Measurements from ENCODE around the gene HSPBP1.
"Not testable (repeated sequence)": the region's sequence is repeated elsewhere in the genome, so short reads cannot be mapped to it uniquely, and the experiment has no call there.

HSPBP1 gene, protein sequence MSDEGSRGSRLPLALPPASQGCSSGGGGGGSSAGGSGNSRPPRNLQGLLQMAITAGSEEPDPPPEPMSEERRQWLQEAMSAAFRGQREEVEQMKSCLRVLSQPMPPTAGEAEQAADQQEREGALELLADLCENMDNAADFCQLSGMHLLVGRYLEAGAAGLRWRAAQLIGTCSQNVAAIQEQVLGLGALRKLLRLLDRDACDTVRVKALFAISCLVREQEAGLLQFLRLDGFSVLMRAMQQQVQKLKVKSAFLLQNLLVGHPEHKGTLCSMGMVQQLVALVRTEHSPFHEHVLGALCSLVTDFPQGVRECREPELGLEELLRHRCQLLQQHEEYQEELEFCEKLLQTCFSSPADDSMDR

GRCh38 chr19:55279770-55280643 lies at the start of gene HSPBP1:
Gene HSPBP1 (minus strand): TSS chr19:55280110. CDS start chr19:55279608, 502 bp downstream.
- peak; percentile 96 for DNase-seq

GRCh38 chr19:55328774-55329318 lies 48.9 kb upstream of the HSPBP1 start:
- DNase-seq, result not testable (repeated sequence)

GRCh38 chr19:55325172-55325571 lies 45.3 kb upstream of the HSPBP1 start, which contains the start of gene TMEM150B:
Gene TMEM150B (minus strand): TSS chr19:55325341. CDS start chr19:55321036, 4,305 bp downstream.
- DNase-seq, result no peak

GRCh38 chr19:55324662-55325061 lies 44.8 kb upstream of the HSPBP1 start:
- no peak for DNase-seq

- no peak for DNase-seq
Measured at GRCh38 chr19:55322204-55322885, 42.4 kb upstream of the HSPBP1 start.

DNA sequence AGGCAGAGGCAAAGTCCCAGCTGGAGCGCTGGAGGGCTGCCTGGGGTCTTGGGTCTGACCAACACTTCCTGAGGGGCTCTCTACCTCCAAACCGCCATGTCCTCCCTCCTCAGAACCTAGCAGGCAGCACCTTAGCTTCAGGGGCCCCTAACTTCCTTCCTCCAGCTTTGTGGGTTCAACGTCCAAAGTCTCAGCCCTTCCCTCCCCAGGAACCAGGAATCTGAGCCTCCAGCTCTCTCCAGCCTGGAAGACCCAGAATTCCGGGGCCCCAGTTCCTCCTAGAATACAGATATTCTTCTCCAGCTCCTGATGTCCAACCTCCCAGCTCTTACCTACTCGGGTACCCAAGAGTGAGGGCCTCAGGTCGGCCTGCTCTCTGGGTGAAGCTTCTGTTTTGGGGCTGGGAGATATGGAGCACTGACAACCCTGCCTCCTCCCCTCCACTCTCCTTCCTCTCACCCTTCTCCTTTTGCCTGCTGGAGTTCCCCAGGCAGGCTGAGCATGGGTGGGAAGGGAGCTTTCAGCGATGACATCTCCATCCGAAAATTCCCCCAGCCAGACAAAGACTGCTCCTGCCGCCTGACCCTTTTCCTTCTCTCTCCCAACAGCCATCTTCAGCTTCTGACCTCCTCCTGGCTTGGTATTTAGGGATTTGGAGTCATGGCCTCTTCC lies 41.7 kb upstream of the HSPBP1 start:
- no peak for DNase-seq

DNA sequence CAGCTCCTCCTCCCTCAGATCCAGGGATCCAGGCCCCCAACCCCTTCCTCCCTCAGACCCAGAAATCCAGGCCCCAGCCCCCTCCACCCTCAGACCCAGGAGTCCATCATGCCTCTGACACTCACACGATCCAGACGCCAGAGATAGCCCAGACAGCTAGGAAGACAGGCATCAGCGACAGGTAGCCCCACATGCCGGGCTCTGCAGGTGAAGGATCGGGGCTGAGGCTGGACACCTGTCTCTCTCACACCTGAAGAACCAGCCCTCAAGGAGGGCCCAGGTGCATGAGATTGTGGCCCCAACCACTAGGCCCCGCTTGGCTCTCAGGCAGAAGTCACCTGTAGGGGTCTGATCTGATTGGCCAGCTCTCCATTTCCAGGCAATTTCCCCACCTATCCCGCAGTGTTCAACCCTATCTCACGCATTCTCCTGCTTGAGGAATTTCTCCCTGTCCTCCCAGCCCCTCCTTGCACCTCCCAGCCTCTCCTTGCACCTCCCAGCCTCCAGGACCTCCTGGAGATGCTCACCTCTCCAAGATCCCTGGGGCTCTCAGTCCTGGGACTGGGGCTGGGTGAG lies 41.0 kb upstream of the HSPBP1 start:
- DNase-seq, result no peak

DNA sequence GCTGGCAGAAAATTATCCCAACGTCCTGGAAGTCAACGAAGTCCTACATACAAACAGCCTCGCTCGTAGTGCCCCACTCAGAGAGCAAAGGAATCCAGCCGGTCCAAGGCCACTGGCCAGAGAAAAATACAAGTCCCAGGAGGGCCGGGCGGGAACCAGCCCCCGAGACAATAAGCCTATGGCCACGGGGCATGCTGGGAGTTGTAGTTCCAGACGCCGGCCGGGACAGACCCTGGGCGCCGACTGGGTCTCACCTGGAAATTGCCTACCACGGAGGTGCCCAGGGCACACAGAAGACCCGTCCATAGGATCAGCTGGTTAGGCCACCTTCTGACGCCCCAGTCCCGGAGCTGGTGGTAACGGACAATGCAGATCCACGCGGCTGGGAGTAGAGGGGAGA lies 39.9 kb upstream of the HSPBP1 start:
- DNase-seq, result no peak

DNA sequence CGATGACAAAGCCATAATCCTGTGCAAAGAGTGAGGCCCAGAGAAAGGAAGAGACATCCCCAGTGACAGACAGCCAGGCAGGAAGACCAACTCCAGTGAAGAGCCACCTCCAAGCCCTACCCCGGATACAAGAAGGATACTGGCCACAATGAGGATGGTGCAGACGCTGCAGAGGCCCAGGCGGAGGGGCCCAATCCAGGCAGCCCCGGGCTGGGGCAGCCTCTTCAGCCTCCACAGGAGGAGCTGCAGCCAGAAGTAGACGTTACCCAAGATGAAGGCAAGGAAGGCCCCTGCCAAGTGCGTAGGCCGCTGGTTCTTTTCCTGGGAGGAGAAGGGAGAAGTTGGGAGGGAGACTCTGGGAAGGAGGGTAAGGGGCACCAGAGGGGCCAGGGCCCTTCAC lies 36.7 kb upstream of the HSPBP1 start:
- DNase-seq, result no peak

DNA sequence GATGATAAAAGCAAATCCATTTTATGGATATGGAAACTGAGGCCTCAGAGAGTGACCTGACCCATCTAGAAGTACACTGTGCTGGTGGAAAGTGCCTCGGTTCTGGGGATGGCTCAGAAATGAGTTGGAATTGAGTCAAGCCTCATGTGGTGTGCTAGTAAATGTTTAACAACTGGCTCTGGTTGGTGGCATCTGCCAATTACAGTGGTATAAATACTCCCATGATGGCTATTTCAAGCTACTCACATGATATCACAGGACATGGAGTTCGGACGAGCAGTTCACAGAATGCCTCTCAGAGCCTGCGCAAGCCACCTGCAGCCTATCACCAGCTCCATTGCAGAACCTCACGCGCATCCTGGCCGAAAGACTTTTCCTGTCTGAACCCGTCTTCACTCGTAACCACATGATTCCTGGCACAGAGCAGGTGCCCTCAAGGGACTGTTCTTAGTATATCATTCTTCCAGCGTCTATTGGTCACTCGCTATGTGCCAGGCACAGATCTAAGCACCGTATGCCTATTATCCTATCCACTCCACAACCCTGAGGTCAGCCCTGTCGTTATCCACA lies 36.1 kb upstream of the HSPBP1 start:
- DNase-seq, result no peak

DNA sequence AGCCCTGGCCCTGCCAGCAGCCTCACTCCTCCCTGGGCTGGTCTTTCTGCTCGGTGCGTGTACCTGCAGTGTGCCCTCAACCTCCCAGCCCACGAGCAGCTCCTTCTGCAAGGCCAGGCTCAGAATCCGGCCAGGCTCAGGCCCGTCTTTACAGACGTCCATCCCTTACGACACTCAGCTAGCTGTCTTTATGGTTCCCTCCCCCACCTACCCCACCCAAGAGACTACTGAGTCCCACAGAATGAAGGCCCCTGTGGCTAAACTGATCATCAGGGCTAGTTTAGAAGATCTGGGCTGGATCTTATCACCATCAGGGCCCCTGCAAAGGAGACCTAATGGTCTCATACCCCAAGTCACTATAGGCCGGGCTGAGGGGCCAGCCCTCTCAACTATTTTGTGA lies 34.5 kb upstream of the HSPBP1 start:
- DNase-seq, result no peak

DNA sequence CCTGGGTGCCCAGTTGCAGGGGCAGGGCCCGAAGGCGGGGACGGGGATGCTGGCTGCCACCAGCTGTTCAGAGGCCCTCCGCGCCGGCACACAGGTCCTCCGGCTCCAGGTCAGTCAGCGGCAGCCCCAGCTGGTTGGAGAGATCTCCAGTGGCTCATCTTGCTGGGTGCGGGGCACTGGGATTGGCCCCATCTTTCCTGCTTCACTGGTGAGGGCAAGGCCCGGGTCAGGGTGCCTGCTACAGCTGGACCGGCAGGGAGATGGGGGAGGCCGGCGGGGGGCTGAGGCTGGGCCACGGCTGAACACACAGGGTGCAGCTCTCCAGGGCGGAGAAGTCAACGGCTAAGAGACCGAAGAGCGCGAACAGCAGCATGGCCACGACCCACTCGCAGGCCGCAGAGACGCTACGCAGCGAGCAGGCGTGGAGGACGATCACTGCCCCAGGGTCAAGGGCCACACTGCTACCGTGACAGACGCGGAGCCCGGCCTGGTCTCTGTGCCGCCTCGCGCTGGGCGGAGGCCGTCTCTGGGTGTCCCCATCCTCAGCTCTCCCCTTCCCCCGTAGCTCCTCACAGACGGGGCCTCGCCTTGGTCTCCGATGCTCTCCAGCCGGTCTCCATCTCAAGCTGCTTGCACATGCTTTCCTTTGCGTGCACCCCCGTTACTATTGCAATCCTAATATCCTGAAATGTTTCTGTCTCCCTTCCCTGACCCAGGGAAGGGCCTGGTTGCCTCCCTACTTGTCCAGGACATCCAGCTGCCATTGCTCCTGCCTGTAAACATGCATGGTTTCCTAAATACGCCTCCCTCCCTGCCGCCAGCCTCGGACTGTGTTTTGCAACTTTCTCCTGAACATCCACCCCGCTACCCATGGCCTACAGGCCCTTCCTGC lies 33.0 kb upstream of the HSPBP1 start:
- no peak for DNase-seq

- DNase-seq, result no peak
Measured at GRCh38 chr19:55311797-55312196, 31.9 kb upstream of the HSPBP1 start.

- DNase-seq, result no peak
Measured at GRCh38 chr19:55311397-55311796, 31.5 kb upstream of the HSPBP1 start.

- DNase-seq, result no peak
Measured at GRCh38 chr19:55310498-55310897, 30.6 kb upstream of the HSPBP1 start.

DNA sequence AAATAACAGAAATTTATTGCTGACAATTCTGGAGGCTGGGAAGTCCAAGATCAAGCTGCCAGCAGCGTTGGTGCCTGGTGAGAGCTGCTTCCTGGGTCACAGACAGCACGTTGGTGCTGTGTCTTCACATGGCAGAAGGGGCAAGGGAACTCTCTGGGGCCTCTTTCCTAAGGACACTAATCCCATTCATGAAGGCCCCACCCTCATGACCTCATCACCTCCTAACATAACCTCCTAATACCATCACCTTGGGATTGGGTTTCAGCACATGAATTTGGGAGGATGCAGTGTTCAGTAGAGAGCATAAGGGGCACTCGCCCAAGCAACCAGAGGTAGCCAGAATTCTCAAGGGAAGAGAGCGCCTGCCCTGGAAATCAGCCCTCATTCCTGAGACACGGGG lies 29.5 kb upstream of the HSPBP1 start:
- DNase-seq, result no peak

DNA sequence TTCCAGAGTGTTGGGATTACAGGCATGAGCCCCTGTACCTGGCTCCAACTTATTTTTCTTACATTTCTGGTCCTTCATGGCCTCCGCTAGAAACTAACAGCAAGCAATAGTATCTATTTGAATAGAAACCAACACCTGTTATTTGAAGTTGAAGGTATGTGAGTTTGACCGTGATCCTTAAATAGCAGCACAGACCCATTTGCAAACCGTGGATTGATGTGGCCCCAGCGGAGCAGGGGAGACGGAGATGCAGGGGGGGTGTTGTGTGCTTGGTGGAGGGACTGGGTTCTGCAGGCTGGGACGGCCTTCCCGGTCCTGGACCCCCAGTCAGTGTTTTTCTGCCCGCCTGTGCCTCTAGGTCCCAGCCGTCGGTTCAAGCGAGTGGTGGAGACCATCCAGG lies 28.4 kb upstream of the HSPBP1 start:
- no peak for DNase-seq

DNA sequence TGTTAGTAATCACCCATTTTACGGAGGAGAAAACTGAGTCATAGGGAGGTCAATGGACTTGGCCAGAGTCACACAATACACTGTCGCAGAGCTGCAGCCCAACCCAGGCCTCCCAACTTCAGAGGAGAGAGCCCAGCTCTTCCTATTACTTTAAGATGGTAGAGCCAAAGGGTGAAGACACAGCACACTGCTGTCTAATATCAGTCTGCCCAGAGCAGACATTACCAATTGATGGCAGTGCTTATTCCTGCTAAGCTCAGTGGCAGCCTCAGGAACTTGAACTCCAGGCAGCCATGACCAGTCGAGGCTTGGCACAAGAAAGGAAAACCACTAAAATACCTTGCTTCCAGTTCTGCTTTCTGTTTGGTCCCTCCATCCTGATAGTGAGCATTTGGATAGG lies 26.8 kb upstream of the HSPBP1 start:
- DNase-seq, result no peak

DNA sequence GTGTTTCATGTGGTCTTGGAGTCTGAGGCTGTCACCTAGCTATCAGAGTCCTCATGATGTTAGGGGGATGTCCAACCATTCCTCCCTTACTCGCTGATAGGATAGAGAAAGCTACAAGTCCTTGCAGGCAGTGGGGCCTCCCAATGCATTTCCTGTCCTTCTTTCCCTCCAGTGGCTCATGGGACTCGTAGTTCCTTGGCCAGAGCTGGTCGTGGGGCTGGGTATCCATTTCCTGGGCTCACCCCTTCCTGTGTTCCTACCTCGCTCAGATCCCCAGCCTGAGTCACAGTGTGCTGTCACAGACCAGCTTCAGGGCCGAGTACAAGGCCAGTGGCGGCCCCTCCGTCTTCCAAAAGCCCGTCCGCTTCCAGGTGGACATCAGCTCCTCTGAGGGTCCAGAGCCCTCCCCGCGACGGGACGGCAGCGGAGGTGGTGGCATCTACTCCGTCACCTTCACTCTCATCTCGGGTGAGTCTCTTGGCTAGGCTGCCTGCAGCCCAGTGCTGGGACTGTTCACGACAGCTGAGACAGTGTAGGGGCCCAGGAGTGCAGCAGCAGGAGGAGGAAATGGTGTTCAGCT lies 26.2 kb upstream of the HSPBP1 start:
- DNase-seq, result no peak

GRCh38 chr19:55305491-55305890 lies 25.6 kb upstream of the HSPBP1 start:
- DNase-seq, result peak; percentile 46 to 55

Data from activated CD4-positive, alpha-beta T cell treated with anti-CD3 and anti-CD28 coated beads, Interleukin-2, amount 50 U/mL, for 48 hours (primary cell).